Esophagus squamous epithelium (tissue), 5 donors: ENCODE results near the gene RBBP4. TPM values are rescaled to one million over a fixed set of nuclear protein-coding genes. Genes with fewer than 3 reads are reported as not detected.
"Not testable (repeated sequence)": the region's sequence is repeated elsewhere in the genome, so short reads cannot be mapped to it uniquely, and the experiment has no call there.

Experiments
- DNase-seq: peaks from one replicate; lab custom pipeline; 2025; lab: John Stamatoyannopoulos, UW
- H3K27ac ChIP-seq, 4 donors: fragments of 200-600 bp; sonication (generic); one replicate each; pipeline ENCODE4 v1.5.1; 2016 to 2019; ENCODE audit warnings: mild to moderate bottlenecking in 1 of 4
- H3K27me3 ChIP-seq, 4 donors: fragments of 200-600 bp; sonication (generic); 1 replicate in 3 of 4; 2 replicates in 1 of 4; pipeline versions ENCODE4 v1.5.1 to v1.6.0; 2017 to 2021; ENCODE audit warnings: antibody characterized with exemption in 1 of 4
- H3K36me3 ChIP-seq, 3 donors: fragments of 200-600 bp; sonication (generic); one replicate each; pipeline ENCODE4 v1.5.1; 2016 to 2019
- H3K4me1 ChIP-seq, 3 donors: fragments of 200-600 bp; sonication (generic); one replicate each; pipeline ENCODE4 v1.5.1; 2017 to 2019
- H3K4me3 ChIP-seq, 4 donors: fragments of 200-600 bp; sonication (generic); 1 replicate in 3 of 4; 2 replicates in 1 of 4; pipeline ENCODE4 v1.5.1; 2016 to 2019; ENCODE audit warnings: mild to moderate bottlenecking in 2 of 4, moderate library complexity in 1 of 4
- H3K9me3 ChIP-seq, 3 donors: fragments of 200-600 bp; sonication (generic); one replicate each; pipeline ENCODE4 v1.5.1; 2016 to 2019
- POLR2A ChIP-seq, 4 donors: fragments of 450-650 bp; IDR thresholded peaks; one replicate each; pipeline ENCODE4 v1.6.1; 2017; ENCODE audit warnings: antibody characterized with exemption in 4 of 4, mild to moderate bottlenecking in 4 of 4, moderate library complexity in 3 of 4
- WGBS, 2 donors: methylation state at CpG; one replicate each; pipeline ENCODE4 v1.1.5; 2018; 5-methylcytosine and 5-hydroxymethylcytosine counted together
- intact Hi-C: fragments of 100-400 bp; cut with DNase I; formaldehyde crosslinking; loops from one replicate; pipeline ENCODE4 v1.15.0; 2022
- total RNA-seq, 4 donors: library from RNA; depleted of rRNA; stranded (reverse); fragments of >200 nt; gene quantifications; one replicate each; pipeline ENCODE4 v1.1.0, GENCODE V29; 2016
- TF ChIP-seq, protein P1 (sequence below), 6 experiments: fragments of 450-650 bp in 4 of 6; fragments of 200-600 bp in 2 of 6; sonication (generic) in 2 of 6; IDR thresholded peaks; one replicate each; pipeline ENCODE4 v1.5.1; 2016 to 2019; ENCODE audit warnings: antibody characterized with exemption in 6 of 6, mild to moderate bottlenecking in 4 of 6, moderate library complexity in 4 of 6
- donor health status: DM: yes; HTN: yes; CAD: no.

Gene RBBP4
- total RNA-seq, 4 donors from 2014 or later, result 59.6 to 102 (median 85.1) TPM

GRCh38 chr1:32632829-32633228, 18.2 kb upstream of the RBBP4 start:
- WGBS, 2 donors, result 73 to 93% methylated on average over 2 of the region's 2 CpGs
- H3K4me3 ChIP-seq, result no peak overlapping the region
- peaks cover 0 to 18% (median 2%) of the 10 kb centered on the region in 3 donors for H3K4me1 ChIP-seq
- DNase-seq, result no peak
- H3K27ac ChIP-seq, result no peak overlapping the region
- intact Hi-C loops, result no loop called here
- H3K9me3 ChIP-seq, result no peaks in the 10 kb centered on the region
- H3K36me3 ChIP-seq, result peaks cover 4 to 64% (median 6%) of the 10 kb centered on the region in 3 donors
- H3K27me3 ChIP-seq, result no peaks in the 10 kb centered on the region
- TF ChIP-seq, protein P1, sequence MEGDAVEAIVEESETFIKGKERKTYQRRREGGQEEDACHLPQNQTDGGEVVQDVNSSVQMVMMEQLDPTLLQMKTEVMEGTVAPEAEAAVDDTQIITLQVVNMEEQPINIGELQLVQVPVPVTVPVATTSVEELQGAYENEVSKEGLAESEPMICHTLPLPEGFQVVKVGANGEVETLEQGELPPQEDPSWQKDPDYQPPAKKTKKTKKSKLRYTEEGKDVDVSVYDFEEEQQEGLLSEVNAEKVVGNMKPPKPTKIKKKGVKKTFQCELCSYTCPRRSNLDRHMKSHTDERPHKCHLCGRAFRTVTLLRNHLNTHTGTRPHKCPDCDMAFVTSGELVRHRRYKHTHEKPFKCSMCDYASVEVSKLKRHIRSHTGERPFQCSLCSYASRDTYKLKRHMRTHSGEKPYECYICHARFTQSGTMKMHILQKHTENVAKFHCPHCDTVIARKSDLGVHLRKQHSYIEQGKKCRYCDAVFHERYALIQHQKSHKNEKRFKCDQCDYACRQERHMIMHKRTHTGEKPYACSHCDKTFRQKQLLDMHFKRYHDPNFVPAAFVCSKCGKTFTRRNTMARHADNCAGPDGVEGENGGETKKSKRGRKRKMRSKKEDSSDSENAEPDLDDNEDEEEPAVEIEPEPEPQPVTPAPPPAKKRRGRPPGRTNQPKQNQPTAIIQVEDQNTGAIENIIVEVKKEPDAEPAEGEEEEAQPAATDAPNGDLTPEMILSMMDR (IDR thresholded peaks at IDR 0.05), result no peak
- no peak for TF ChIP-seq POLR2A (IDR thresholded peaks at IDR 0.05)

DNA sequence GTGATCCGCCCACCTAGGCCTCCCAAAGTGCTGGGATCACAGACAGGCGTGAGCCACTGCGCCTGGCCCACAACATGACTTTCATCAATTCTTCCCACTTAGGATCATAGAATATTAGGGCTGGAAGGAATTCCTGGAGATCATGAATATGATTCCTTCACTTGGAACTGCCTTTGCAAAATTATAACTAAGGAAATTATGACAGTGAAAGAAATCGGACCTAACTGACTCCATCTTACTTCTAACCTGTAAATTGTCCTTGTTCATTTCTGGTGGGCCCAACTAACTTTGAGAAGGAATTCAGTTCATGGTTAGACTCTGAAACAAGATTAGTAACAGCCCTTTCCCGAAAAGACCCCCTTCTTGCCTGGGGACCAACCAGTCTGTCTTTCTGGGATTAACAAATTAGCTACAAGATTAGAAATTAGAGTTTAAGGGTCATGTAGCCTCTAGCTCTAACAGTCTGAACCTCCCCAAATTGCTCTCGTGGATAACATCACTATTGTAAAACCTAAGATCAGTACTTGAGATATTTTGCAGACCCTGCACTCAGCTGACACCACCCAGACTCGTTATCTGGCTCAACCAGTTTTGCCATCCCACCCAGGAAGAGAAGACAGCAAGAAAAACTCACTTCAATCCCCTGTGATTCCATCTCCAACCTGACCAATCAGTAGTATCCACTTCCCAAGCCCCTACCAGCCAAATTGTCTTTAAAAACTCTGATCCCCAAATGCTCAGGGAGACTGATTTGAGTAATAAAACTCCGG, 15.3 kb upstream of the RBBP4 start:
- Histone ChIP-seq H3K4me1 (peaks cover 0 to 20% (median 2%) of the 10 kb centered on the region in 3 donors), H3K4me3 (no peak overlapping the region), H3K27ac (no peak overlapping the region), H3K27me3 (no peaks in the 10 kb centered on the region), H3K36me3 (peaks cover 0 to 52% (median 3%) of the 10 kb centered on the region in 3 donors), H3K9me3 (no peaks in the 10 kb centered on the region)
- no peak for DNase-seq
- no peak for TF ChIP-seq POLR2A (IDR thresholded peaks at IDR 0.05)
- TF ChIP-seq, protein P1 (IDR thresholded peaks at IDR 0.05), result no peak
- intact Hi-C loops, result no loop called here
- WGBS, 2 donors, result 84 to 89% methylated on average over 7 to 8 of the region's 8 CpGs

DNA sequence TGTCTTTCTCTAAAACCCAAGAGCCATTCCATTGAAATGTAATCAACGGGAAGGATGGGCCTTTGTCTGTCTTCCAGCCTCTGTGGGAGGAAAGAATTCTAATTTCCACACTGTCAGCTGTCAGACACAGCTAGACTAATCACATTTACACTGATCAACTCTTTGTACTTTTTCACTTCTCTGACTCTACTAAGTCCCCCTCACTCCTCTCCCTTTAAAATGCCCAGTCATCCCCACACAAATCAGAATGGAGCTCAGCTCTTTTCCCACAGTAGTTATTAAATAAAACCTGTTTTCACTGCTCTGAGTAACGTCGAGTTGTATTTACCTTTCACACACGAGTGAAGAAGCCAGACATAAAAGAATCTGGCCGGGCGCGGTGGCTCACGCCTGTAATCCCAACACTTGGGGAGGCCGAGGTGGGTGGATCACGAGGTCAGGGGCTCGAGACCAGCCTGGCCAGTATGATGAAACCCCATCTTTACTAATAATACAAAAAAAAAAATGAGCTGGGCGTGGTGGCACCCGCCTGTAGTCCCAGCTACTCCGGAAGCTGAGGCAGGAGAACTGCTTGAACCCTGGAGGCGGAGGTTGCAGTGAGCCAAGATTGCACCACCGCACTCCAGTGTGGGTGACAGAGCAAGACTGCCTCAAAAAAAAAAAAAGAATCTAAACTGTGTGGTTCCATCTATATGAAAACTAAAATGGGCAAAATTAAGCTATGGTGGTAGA, 13.9 kb upstream of the RBBP4 start:
- Histone ChIP-seq H3K27me3 (no peaks in the 10 kb centered on the region), H3K27ac (peak overlapping the region in 3 of 4 donors; percentile 42 to 58 (median 45)), H3K9me3 (no peaks in the 10 kb centered on the region), H3K4me3 (no peak overlapping the region), H3K36me3 (peaks cover 0 to 40% (median 0%) of the 10 kb centered on the region in 3 donors), H3K4me1 (peaks cover 0 to 20% (median 2%) of the 10 kb centered on the region in 3 donors)
- WGBS, 2 donors, result 48 to 68% methylated on average over 7 to 15 of the region's 16 CpGs
- TF ChIP-seq POLR2A (IDR thresholded peaks at IDR 0.05), result no peak
- TF ChIP-seq, protein P1 (IDR thresholded peaks at IDR 0.05), result no peak
- intact Hi-C loops, result no loop called here
- DNase-seq, result no peak

- Histone ChIP-seq H3K27me3 (no peaks in the 10 kb centered on the region), H3K4me3 (no peak overlapping the region), H3K9me3 (no peaks in the 10 kb centered on the region), H3K36me3 (peaks cover 0 to 16% (median 0%) of the 10 kb centered on the region in 3 donors), H3K27ac (no peak overlapping the region), H3K4me1 (peaks cover 0 to 20% (median 2%) of the 10 kb centered on the region in 3 donors)
- intact Hi-C loops, result no loop called here
- no peak for DNase-seq
- TF ChIP-seq, protein P1 (IDR thresholded peaks at IDR 0.05), result no peak
- no peak for TF ChIP-seq POLR2A (IDR thresholded peaks at IDR 0.05)
- 79 to 94% methylated on average over 1 of the region's 1 CpG for WGBS, 2 donors
These were observed 11.4 kb upstream of the RBBP4 start for GRCh38 chr1:32639489-32640075.

GRCh38 chr1:32642292-32642827, 8.6 kb upstream of the RBBP4 start:
- H3K4me3 ChIP-seq, DNase-seq, H3K4me1 ChIP-seq, H3K27me3 ChIP-seq, intact Hi-C loops, H3K9me3 ChIP-seq, H3K27ac ChIP-seq: not testable (repeated sequence)
- WGBS, 2 donors, result 80 to 82% methylated on average over 7 to 8 of the region's 8 CpGs
- H3K36me3 ChIP-seq, result peaks cover 0 to 34% (median 0%) of the 10 kb centered on the region in 3 donors
